SK-N-SH (cell line): ENCODE measurements around the gene DISP2. TPM values are rescaled to one million over a fixed set of nuclear protein-coding genes. Genes with fewer than 3 reads are reported as not detected.

Source experiments
- CTCF ChIA-PET: fragments of 300-600, 350-600 bp; formaldehyde crosslinking; extraction: SDS; loops from one replicate; lab custom pipeline; 2021; lab: Yijun Ruan, JAX
- POLR2A ChIA-PET: fragments of 350-600 bp; sonication (Branson Sonifier 250); formaldehyde crosslinking; extraction: SDS; loops from one replicate; lab custom pipeline; 2020; ENCODE audit warnings: antibody characterized with exemption, inconsistent platforms; lab: Yijun Ruan, JAX
- DNase-seq: peaks from one replicate; pipeline ENCODE4 v3.0.0; 2012
- H2AFZ ChIP-seq: fragments of 200-600 bp; sonication (generic); 2 replicates; pipeline ENCODE4 v1.8.1; 2016; ENCODE audit warnings: antibody characterized with exemption, mild to moderate bottlenecking, low read depth
- H3F3A ChIP-seq: fragments of 200-600 bp; sonication (generic); replicated peaks from 2 replicates; pipeline ENCODE3; 2016; ENCODE audit warnings: antibody characterized with exemption, mild to moderate bottlenecking; ENCODE audit not compliant: insufficient read depth
- H3K27ac ChIP-seq, 2 experiments: fragments of 200-500 bp in 1 of 2; fragments of 200-600 bp in 1 of 2; sonication (Bioruptor generic) in 1 of 2; sonication (generic), shearing (Covaris generic) in 1 of 2; 2 replicates each; pipeline versions ENCODE4 v1.5.1 to v1.6.1; 2014 to 2016; ENCODE audit warnings: low read depth in 2 of 2, inconsistent platforms in 1 of 2, low read length in 1 of 2, mild to moderate bottlenecking in 1 of 2, mixed read lengths in 1 of 2
- H3K27me3 ChIP-seq: fragments of 200-600 bp; sonication (generic), shearing (Covaris generic); 2 replicates; pipeline ENCODE4 v1.6.1; 2016; ENCODE audit warnings: mixed run types; ENCODE audit not compliant: insufficient read depth
- H3K36me3 ChIP-seq, 2 experiments: fragments of 200-500 bp in 1 of 2; fragments of 200-600 bp in 1 of 2; sonication (Bioruptor generic) in 1 of 2; sonication (generic) in 1 of 2; replicated peaks in 1 of 2; 2 replicates each; pipeline versions ENCODE3 to v1.5.1; 2014 to 2016; ENCODE audit warnings: low read length in 1 of 2, mild to moderate bottlenecking in 1 of 2; ENCODE audit not compliant: insufficient read depth in 2 of 2, control insufficient read depth in 1 of 2
- H3K4me1 ChIP-seq, 2 experiments: fragments of 200-500 bp in 1 of 2; fragments of 200-600 bp in 1 of 2; sonication (Bioruptor generic) in 1 of 2; sonication (generic), shearing (Covaris generic) in 1 of 2; 2 replicates each; pipeline versions ENCODE4 v1.5.1 to v1.6.1; 2014 to 2016; ENCODE audit warnings: low read depth in 1 of 2, low read length in 1 of 2, mixed run types in 1 of 2; ENCODE audit not compliant: insufficient read depth in 2 of 2, control insufficient read depth in 1 of 2
- H3K4me2 ChIP-seq: fragments of 200-600 bp; sonication (generic), shearing (Covaris generic); 2 replicates; pipeline ENCODE4 v1.6.1; 2017; ENCODE audit warnings: mixed run types
- H3K4me3 ChIP-seq, 2 experiments: fragments of 200-500 bp in 1 of 2; fragments of 200-600 bp in 1 of 2; sonication (Bioruptor generic) in 1 of 2; sonication (generic), shearing (Covaris generic) in 1 of 2; 2 replicates each; pipeline versions ENCODE4 v1.5.1 to v1.8.1; 2014 to 2016; ENCODE audit warnings: low read depth in 2 of 2, inconsistent platforms in 1 of 2, low read length in 1 of 2, mild to moderate bottlenecking in 1 of 2, mixed read lengths in 1 of 2, moderate library complexity in 1 of 2
- H3K79me2 ChIP-seq: fragments of 200-600 bp; sonication (generic); 2 replicates; pipeline ENCODE4 v1.8.1; 2017; ENCODE audit warnings: mild to moderate bottlenecking; ENCODE audit not compliant: insufficient read depth
- H3K9ac ChIP-seq: fragments of 200-600 bp; sonication (generic); 2 replicates; pipeline ENCODE4 v1.6.1; 2017; ENCODE audit warnings: mixed run types
- H3K9me2 ChIP-seq: fragments of 200-600 bp; sonication (generic); 2 replicates; pipeline ENCODE4 v1.6.1; 2017; ENCODE audit warnings: mixed run types
- H3K9me3 ChIP-seq: fragments of 200-600 bp; sonication (generic); 2 replicates; pipeline ENCODE4 v1.6.1; 2017; ENCODE audit warnings: mixed run types, mild to moderate bottlenecking, moderate library complexity
- H4K20me1 ChIP-seq: fragments of 200-600 bp; sonication (generic); 2 replicates; pipeline ENCODE4 v1.6.1; 2017; ENCODE audit warnings: mild to moderate bottlenecking, mixed run types; ENCODE audit not compliant: insufficient read depth
- ELF1 ChIP-seq: IDR thresholded peaks from 2 replicates; pipeline ENCODE4 v1.4.0; 2012
- EP300 ChIP-seq, 2 experiments: IDR thresholded peaks; 2 replicates each; pipeline versions ENCODE4 v1.4.0 to v1.6.1; 2012; ENCODE audit warnings: borderline replicate concordance in 1 of 2, low read depth in 1 of 2, low read length in 1 of 2
- GATA2 ChIP-seq: sonication (generic); formaldehyde crosslinking; IDR thresholded peaks from 2 replicates; pipeline ENCODE4 v1.5.0; 2020; ENCODE audit warnings: mild to moderate bottlenecking, missing genetic modification reagents
- IRF3 ChIP-seq: fragments of 150-350 bp; IDR thresholded peaks from 2 replicates; pipeline ENCODE4 v1.6.1; 2016; ENCODE audit warnings: mild to moderate bottlenecking, low read depth, low read length
- RAD21 ChIP-seq: IDR thresholded peaks from 2 replicates; pipeline ENCODE4 v1.6.1; 2012; ENCODE audit warnings: mild to moderate bottlenecking, low read length
- REST ChIP-seq: IDR thresholded peaks from 2 replicates; pipeline ENCODE4 v1.6.1; 2012; ENCODE audit warnings: mild to moderate bottlenecking, low read depth, low read length, moderate library complexity
- SIN3A ChIP-seq: IDR thresholded peaks from 2 replicates; pipeline ENCODE4 v1.6.1; 2012; ENCODE audit warnings: low read depth, mild to moderate bottlenecking, low read length, moderate library complexity, borderline replicate concordance
- TCF12 ChIP-seq: IDR thresholded peaks from 2 replicates; pipeline ENCODE4 v1.4.0; 2012
- TEAD4 ChIP-seq: IDR thresholded peaks from 2 replicates; pipeline ENCODE4 v1.4.0; 2012; ENCODE audit warnings: mild to moderate bottlenecking, borderline replicate concordance; ENCODE audit not compliant: insufficient read depth
- USF2 ChIP-seq: fragments of 150-350 bp; IDR thresholded peaks from 2 replicates; pipeline ENCODE4 v1.6.1; 2017; ENCODE audit warnings: antibody characterized with exemption, low read length, low read depth, borderline replicate concordance
- WGBS: methylation state at CpG from one replicate; pipeline ENCODE4 v1.1.6; 2017; ENCODE audit warnings: low lambda C conversion rate; 5-methylcytosine and 5-hydroxymethylcytosine counted together
- polyA plus RNA-seq, 3 experiments: library from polyadenylated mRNA; depleted of rRNA; stranded (reverse); fragments of >200 nt; gene quantifications; 2 replicates each; pipeline ENCODE4 v1.2.3, GENCODE V29; 2012

The DISP2 gene
- polyA plus RNA-seq, 1 of the 3 experiments (the other 2 are of a cell fraction) = 0.12 TPM

- ChIA-PET POLR2A (interaction anchor here (0.8 to 1.6 kb wide), 3 partner anchors 9 to 50 kb away, joined by 3 to 4 read pairs (median 3); partner anchors contain the start of gene IVD), CTCF (interaction anchor here (1.1 to 3.8 kb wide), 5 partner anchors 21 to 52 kb away, joined by 3 to 14 read pairs (median 9); no protein-coding TSS in a partner anchor)
- Histone ChIP-seq H3K9me3 (no peaks in the 10 kb centered on the region), H3K9me2 (no peaks in the 10 kb centered on the region), H3K79me2 (peaks cover 9% of the 10 kb centered on the region), H4K20me1 (no peaks in the 10 kb centered on the region), H3K9ac (no peak overlapping the region), H3K27ac (no peak overlapping the region), H3K4me1 (no peaks in the 10 kb centered on the region; a peak in 1 of 4 replicates), H3K36me3 (peaks cover 39 to 54% of the 10 kb centered on the region in 2 experiments), H3F3A (peaks cover 3% of the 10 kb centered on the region), H3K4me3 (no peak overlapping the region), H2AFZ (no peak overlapping the region), H3K4me2 (no peak overlapping the region), H3K27me3 (no peaks in the 10 kb centered on the region)
- WGBS = 94% methylated on average over 2 of the region's 2 CpGs
- no peak for DNase-seq
- no peak for TF ChIP-seq ELF1
- no peak for TF ChIP-seq REST
- TF ChIP-seq EP300 (IDR thresholded peaks at IDR 0.05; ENCODE audit: borderline replicate concordance in 1 of 2, low read depth in 1 of 2, low read length in 1 of 2) = no peak
- TF ChIP-seq USF2 = no peak
- no peak for TF ChIP-seq GATA2 (CRISPR knock-in tag)
- TF ChIP-seq TCF12 = no peak
- TF ChIP-seq SIN3A = no peak
- TF ChIP-seq IRF3 = no peak
- TF ChIP-seq RAD21 = no peak
- TF ChIP-seq TEAD4 = no peak
These were observed 32.0 kb downstream of the DISP2 start for GRCh38 chr15:40389824-40390595.
